Measurements from ENCODE around the gene UGT1A10.

Gene UGT1A10

GRCh38 chr2:233656443-233656842, 20.2 kb downstream of the UGT1A10 start:
- no peak for DNase-seq

GRCh38 chr2:233658610-233659009, 22.4 kb downstream of the UGT1A10 start:
- no peak for DNase-seq

- no peak for DNase-seq
Observed at GRCh38 chr2:233663911-233664310, 27.7 kb downstream of the UGT1A10 start.

GRCh38 chr2:233668605-233669260, 32.5 kb downstream of the UGT1A10 start:
- no peak for DNase-seq

GRCh38 chr2:233671290-233672161, 35.3 kb downstream of the UGT1A10 start, which contains the start of gene UGT1A9:
TSS of gene UGT1A9 (plus strand) at chr2:233671898. CDS start at chr2:233671935, 37 bp downstream.
- DNase-seq, result no peak

- no peak for DNase-seq
Observed at GRCh38 chr2:233672886-233673285, 36.6 kb downstream of the UGT1A10 start.

GRCh38 chr2:233673896-233674295, 37.6 kb downstream of the UGT1A10 start:
- DNase-seq, result no peak

GRCh38 chr2:233674314-233674713, 38.1 kb downstream of the UGT1A10 start:
- no peak for DNase-seq

GRCh38 chr2:233674995-233675394, 38.7 kb downstream of the UGT1A10 start:
- no peak for DNase-seq

GRCh38 chr2:233676046-233676445, 39.8 kb downstream of the UGT1A10 start:
- DNase-seq, result no peak

GRCh38 chr2:233679196-233679595, 42.9 kb downstream of the UGT1A10 start:
- no peak for DNase-seq

GRCh38 chr2:233680361-233681045, 44.3 kb downstream of the UGT1A10 start:
- no peak for DNase-seq

GRCh38 chr2:233681521-233682099, 45.4 kb downstream of the UGT1A10 start, which contains the start of gene UGT1A7:
TSS of gene UGT1A7 (plus strand) at chr2:233681901. CDS start at chr2:233681938, 37 bp downstream.
- DNase-seq, result no peak

GRCh38 chr2:233684640-233685039, 48.4 kb downstream of the UGT1A10 start:
- DNase-seq, result no peak

GRCh38 chr2:233686928-233687327, 50.7 kb downstream of the UGT1A10 start:
- DNase-seq, result no peak

- DNase-seq, result no peak
Observed at GRCh38 chr2:233688341-233688740, 52.1 kb downstream of the UGT1A10 start.

GRCh38 chr2:233689031-233689430, 52.8 kb downstream of the UGT1A10 start:
- DNase-seq, result no peak

- no peak for DNase-seq
Observed at GRCh38 chr2:233689501-233689900, 53.3 kb downstream of the UGT1A10 start.

GRCh38 chr2:233690444-233690843, 54.2 kb downstream of the UGT1A10 start:
- no peak for DNase-seq

- no peak for DNase-seq
Observed at GRCh38 chr2:233691443-233692433, 55.5 kb downstream of the UGT1A10 start.

GRCh38 chr2:233692648-233693047, 56.4 kb downstream of the UGT1A10 start, which contains the start of gene UGT1A6:
TSS of gene UGT1A6 (plus strand) at chr2:233692890. CDS start at chr2:233693005, 115 bp downstream.
- no peak for DNase-seq

- DNase-seq, result no peak
Observed at GRCh38 chr2:233693963-233694362, 57.7 kb downstream of the UGT1A10 start.
